Vagina (tissue), 2 donors: Measurements from ENCODE around the gene PAN2. TPM values are rescaled to one million over a fixed set of nuclear protein-coding genes. Genes with fewer than 3 reads are reported as not detected.
A peak's percentile ranks its signal among the peaks of the same experiment; 100 is the strongest.

ENCODE experiments used
- DNase-seq, 2 donors: peaks; one replicate each; pipeline ENCODE4 v3.0.0-alpha.2; 2017; ENCODE audit errors: extremely low spot score in 2 of 2
- H3K27ac ChIP-seq: fragments of 200-600 bp; sonication (generic); one replicate; pipeline ENCODE4 v1.5.1; 2019
- H3K27me3 ChIP-seq: fragments of 200-600 bp; sonication (generic); one replicate; pipeline ENCODE4 v1.5.1; 2019
- H3K36me3 ChIP-seq, 2 donors: fragments of 200-600 bp; sonication (generic); one replicate each; pipeline ENCODE4 v1.5.1; 2017 to 2019
- H3K4me1 ChIP-seq: fragments of 200-600 bp; sonication (generic); one replicate; pipeline ENCODE4 v1.5.1; 2019
- H3K4me3 ChIP-seq, 2 donors: fragments of 200-600 bp; sonication (generic); 1 replicate in 1 of 2; 2 replicates in 1 of 2; pipeline ENCODE4 v1.5.1; 2016 to 2019
- H3K9me3 ChIP-seq: fragments of 200-600 bp; sonication (generic); one replicate; pipeline ENCODE4 v1.5.1; 2019
- POLR2A ChIP-seq, 2 donors: fragments of 450-650 bp; IDR thresholded peaks; one replicate each; pipeline ENCODE4 v1.6.1; 2017; ENCODE audit warnings: antibody characterized with exemption in 2 of 2, mild to moderate bottlenecking in 2 of 2, moderate library complexity in 2 of 2
- POLR2AphosphoS5 ChIP-seq, 2 donors: sonication (generic); formaldehyde crosslinking; IDR thresholded peaks; one replicate each; pipeline ENCODE4 v1.9.0; 2017; ENCODE audit warnings: antibody characterized with exemption in 2 of 2, mild to moderate bottlenecking in 2 of 2, low read depth in 1 of 2; ENCODE audit not compliant: insufficient read depth in 1 of 2
- intact Hi-C: fragments of 100-400 bp; cut with DNase I; formaldehyde crosslinking; loops from one replicate; pipeline ENCODE4 v1.15.1; 2023
- total RNA-seq: library from RNA; depleted of rRNA; stranded (reverse); fragments of >200 nt; gene quantifications from one replicate; pipeline ENCODE4 v1.2.3, GENCODE V29; 2016
- TF ChIP-seq, protein P1 (sequence below), 3 experiments: fragments of 450-650 bp in 2 of 3; fragments of 200-600 bp in 1 of 3; sonication (generic) in 1 of 3; IDR thresholded peaks; one replicate each; pipeline ENCODE4 v1.5.1; 2017 to 2019; ENCODE audit warnings: antibody characterized with exemption in 3 of 3, mild to moderate bottlenecking in 2 of 3, moderate library complexity in 2 of 3

PAN2 gene, protein sequence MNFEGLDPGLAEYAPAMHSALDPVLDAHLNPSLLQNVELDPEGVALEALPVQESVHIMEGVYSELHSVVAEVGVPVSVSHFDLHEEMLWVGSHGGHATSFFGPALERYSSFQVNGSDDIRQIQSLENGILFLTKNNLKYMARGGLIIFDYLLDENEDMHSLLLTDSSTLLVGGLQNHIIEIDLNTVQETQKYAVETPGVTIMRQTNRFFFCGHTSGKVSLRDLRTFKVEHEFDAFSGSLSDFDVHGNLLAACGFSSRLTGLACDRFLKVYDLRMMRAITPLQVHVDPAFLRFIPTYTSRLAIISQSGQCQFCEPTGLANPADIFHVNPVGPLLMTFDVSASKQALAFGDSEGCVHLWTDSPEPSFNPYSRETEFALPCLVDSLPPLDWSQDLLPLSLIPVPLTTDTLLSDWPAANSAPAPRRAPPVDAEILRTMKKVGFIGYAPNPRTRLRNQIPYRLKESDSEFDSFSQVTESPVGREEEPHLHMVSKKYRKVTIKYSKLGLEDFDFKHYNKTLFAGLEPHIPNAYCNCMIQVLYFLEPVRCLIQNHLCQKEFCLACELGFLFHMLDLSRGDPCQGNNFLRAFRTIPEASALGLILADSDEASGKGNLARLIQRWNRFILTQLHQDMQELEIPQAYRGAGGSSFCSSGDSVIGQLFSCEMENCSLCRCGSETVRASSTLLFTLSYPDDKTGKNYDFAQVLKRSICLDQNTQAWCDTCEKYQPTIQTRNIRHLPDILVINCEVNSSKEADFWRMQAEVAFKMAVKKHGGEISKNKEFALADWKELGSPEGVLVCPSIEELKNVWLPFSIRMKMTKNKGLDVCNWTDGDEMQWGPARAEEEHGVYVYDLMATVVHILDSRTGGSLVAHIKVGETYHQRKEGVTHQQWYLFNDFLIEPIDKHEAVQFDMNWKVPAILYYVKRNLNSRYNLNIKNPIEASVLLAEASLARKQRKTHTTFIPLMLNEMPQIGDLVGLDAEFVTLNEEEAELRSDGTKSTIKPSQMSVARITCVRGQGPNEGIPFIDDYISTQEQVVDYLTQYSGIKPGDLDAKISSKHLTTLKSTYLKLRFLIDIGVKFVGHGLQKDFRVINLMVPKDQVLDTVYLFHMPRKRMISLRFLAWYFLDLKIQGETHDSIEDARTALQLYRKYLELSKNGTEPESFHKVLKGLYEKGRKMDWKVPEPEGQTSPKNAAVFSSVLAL
- 37.6 TPM for total RNA-seq

DNA sequence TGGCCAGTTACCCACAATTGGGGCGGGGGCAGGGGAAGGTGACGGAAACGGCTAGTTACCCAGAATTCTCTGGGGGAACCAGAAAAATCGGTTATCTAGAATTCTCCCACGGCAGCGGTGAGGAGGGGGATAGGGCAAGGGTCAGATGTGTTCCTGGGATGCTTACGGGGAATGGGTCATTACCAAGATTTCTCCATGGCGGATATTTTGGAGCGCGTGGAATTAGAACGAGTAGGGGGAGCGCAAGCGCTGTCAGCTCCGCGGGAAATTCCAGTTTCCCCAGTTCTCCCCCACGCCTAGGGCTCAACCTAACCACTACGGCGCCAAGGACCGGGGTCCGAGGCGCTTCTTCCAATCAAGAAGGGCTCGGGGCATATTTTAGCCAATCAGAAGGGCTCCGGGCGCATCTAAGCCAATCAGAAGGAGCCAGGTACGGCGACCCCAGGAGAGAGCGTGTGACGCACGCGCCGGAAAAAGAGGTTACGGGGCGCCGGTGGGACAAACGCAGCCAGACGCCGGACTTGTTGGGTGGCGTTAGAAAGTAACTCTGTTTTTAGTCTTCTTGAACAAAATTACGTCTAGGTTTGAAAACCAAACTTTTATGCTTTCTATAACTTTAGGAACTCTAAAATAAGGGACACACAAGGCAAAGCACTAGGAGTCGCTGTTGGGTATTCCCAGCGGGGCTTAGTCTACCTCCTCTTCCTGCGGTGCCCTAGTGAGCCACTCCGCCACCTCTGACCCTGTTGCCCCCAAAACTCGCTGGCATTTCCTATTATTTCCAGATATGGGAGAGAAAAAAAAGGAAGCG lies at the start of gene PAN2:
TSS of gene PAN2 (minus strand) at position 322 of the 811 bp plus-strand sequence. CDS start 906 bp downstream, outside the sequence.
- no peaks in the 10 kb centered on the region for H3K9me3 ChIP-seq
- H3K27ac ChIP-seq: peak within 1 kb of the TSS; percentile 93
- H3K4me3 ChIP-seq: peak within 1 kb of the TSS; percentile 62 to 82
- H3K4me1 ChIP-seq: peaks cover 18% of the 10 kb centered on the region
- intact Hi-C loops: no loop called here
- H3K36me3 ChIP-seq: no peaks in the 10 kb centered on the region
- TF ChIP-seq POLR2A (IDR thresholded peaks at IDR 0.05) (peak in 1 of 2 donors; percentile 58), POLR2AphosphoS5 (IDR thresholded peaks at IDR 0.05; ENCODE audit: insufficient read depth in 1 of 2, low read depth in 1 of 2) (peak; percentile 95)
- TF ChIP-seq, protein P1, sequence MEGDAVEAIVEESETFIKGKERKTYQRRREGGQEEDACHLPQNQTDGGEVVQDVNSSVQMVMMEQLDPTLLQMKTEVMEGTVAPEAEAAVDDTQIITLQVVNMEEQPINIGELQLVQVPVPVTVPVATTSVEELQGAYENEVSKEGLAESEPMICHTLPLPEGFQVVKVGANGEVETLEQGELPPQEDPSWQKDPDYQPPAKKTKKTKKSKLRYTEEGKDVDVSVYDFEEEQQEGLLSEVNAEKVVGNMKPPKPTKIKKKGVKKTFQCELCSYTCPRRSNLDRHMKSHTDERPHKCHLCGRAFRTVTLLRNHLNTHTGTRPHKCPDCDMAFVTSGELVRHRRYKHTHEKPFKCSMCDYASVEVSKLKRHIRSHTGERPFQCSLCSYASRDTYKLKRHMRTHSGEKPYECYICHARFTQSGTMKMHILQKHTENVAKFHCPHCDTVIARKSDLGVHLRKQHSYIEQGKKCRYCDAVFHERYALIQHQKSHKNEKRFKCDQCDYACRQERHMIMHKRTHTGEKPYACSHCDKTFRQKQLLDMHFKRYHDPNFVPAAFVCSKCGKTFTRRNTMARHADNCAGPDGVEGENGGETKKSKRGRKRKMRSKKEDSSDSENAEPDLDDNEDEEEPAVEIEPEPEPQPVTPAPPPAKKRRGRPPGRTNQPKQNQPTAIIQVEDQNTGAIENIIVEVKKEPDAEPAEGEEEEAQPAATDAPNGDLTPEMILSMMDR (IDR thresholded peaks at IDR 0.05): peak; percentile 11 to 75 (median 39)
- no peaks in the 10 kb centered on the region for H3K27me3 ChIP-seq
- peak in 1 of 2 donors; percentile 97 for DNase-seq

DNA sequence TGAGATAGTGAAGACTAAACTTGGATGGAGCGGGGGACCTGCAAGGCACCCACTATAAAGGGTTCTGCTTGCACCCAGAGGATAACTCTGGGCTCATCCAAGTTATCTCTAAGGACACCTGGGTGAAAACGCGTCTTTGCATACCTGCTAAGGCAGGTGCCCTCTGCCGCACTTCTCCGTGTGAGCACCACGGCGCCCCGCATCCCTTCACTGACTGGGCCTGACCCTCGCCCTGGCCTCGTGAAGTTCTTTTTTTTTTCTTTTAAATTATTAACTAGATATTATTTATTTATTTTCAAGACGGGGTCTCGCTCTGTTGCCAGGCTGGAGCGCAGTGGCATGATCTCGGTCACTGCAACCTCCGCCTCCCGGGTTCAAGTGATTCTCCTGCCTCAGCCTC lies 48.8 kb upstream of the PAN2 start:
- Histone ChIP-seq H3K36me3 (no peaks in the 10 kb centered on the region), H3K4me1 (no peaks in the 10 kb centered on the region), H3K4me3 (no peak overlapping the region), H3K27me3 (no peaks in the 10 kb centered on the region), H3K27ac (no peak overlapping the region), H3K9me3 (no peaks in the 10 kb centered on the region)
- intact Hi-C loops: no loop called here
- TF ChIP-seq POLR2A (IDR thresholded peaks at IDR 0.05) (no peak), POLR2AphosphoS5 (IDR thresholded peaks at IDR 0.05; ENCODE audit: insufficient read depth in 1 of 2, low read depth in 1 of 2) (no peak)
- TF ChIP-seq, protein P1 (IDR thresholded peaks at IDR 0.05): no peak
- no peak for DNase-seq

GRCh38 chr12:56377989-56378316 lies 44.2 kb upstream of the PAN2 start:
- DNase-seq: no peak
- TF ChIP-seq POLR2AphosphoS5 (IDR thresholded peaks at IDR 0.05; ENCODE audit: insufficient read depth in 1 of 2, low read depth in 1 of 2) (no peak), POLR2A (IDR thresholded peaks at IDR 0.05) (no peak)
- TF ChIP-seq, protein P1 (IDR thresholded peaks at IDR 0.05): no peak
- Histone ChIP-seq H3K4me3 (no peak overlapping the region), H3K27ac (no peak overlapping the region), H3K9me3 (no peaks in the 10 kb centered on the region), H3K27me3 (no peaks in the 10 kb centered on the region), H3K4me1 (no peaks in the 10 kb centered on the region), H3K36me3 (no peaks in the 10 kb centered on the region)
- intact Hi-C loops: no loop called here

DNA sequence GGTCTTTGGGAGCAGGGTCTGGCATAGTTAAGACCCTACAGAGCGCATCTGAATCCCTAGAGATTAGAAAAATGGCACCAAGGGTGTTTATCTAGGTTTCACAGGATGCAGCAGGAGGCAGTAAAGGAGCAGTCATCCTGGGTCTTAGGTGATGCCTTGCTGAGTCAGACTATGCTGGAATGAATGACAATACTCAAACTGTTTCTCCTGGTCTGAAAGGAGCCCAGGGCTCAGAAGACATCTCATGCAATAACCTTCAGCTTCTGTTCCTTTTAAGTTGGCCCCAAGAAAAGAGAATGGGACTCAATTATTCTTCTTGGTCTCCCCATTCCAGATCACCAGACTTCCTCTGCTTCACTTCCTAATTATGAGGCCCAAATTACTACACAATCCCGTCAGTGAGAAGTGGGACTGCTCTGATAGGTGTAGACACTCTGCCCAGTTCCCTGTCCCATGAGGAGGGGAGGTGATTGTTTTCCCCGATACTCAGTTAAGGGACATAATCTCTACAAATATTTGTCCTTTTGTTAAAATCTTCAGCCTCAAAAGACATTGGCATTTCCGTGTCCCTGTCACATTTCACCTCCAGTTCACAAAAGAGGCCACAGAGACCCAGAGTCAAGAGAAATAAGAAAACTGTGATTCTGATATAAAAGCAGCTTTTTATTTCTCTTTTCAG lies 43.6 kb upstream of the PAN2 start:
- Histone ChIP-seq H3K4me3 (no peak overlapping the region), H3K27ac (no peak overlapping the region), H3K4me1 (no peaks in the 10 kb centered on the region), H3K27me3 (no peaks in the 10 kb centered on the region), H3K9me3 (no peaks in the 10 kb centered on the region), H3K36me3 (no peaks in the 10 kb centered on the region)
- DNase-seq: no peak
- TF ChIP-seq, protein P1 (IDR thresholded peaks at IDR 0.05): no peak
- TF ChIP-seq POLR2AphosphoS5 (IDR thresholded peaks at IDR 0.05; ENCODE audit: insufficient read depth in 1 of 2, low read depth in 1 of 2) (no peak), POLR2A (IDR thresholded peaks at IDR 0.05) (no peak)
- intact Hi-C loops: no loop called here
